Measurements from ENCODE around the gene HCAR2. TPM values are rescaled to one million over a fixed set of nuclear protein-coding genes. Genes with fewer than 3 reads are reported as not detected.
A peak's percentile ranks its signal among the peaks of the same experiment; 100 is the strongest.
"Not testable (repeated sequence)": the region's sequence is repeated elsewhere in the genome, so short reads cannot be mapped to it uniquely, and the experiment has no call there.

The HCAR2 gene
- total RNA-seq, 1 donor from 2014 or later = not detected

GRCh38 chr12:122661938-122662337 lies 41.2 kb downstream of the HCAR2 start:
- H3K4me3 Mint-ChIP-seq = no peak overlapping the region
- no peak overlapping the region for H3K27ac Mint-ChIP-seq (ENCODE audit: unreplicated experiment)
- no peaks in the 10 kb centered on the region for H3K27me3 Mint-ChIP-seq (ENCODE audit: low read depth)
- no peaks in the 10 kb centered on the region for H3K36me3 Mint-ChIP-seq (ENCODE audit: low read depth)
- TF ChIP-seq CTCF (conservative IDR thresholded peaks at IDR 0.05) = no peak
- DNase-seq (ENCODE audit: low read depth, low spot score) = no peak
- no peaks in the 10 kb centered on the region for H3K9me3 Mint-ChIP-seq
- no peaks in the 10 kb centered on the region for H3K4me1 Mint-ChIP-seq

- DNase-seq (ENCODE audit: low read depth, low spot score) = no peak
- TF ChIP-seq CTCF (conservative IDR thresholded peaks at IDR 0.05) = no peak
- Mint-ChIP-seq H3K27me3 (ENCODE audit: low read depth) (no peaks in the 10 kb centered on the region), H3K4me3 (no peak overlapping the region), H3K36me3 (ENCODE audit: low read depth) (no peaks in the 10 kb centered on the region), H3K4me1 (no peaks in the 10 kb centered on the region), H3K9me3 (no peaks in the 10 kb centered on the region), H3K27ac (ENCODE audit: unreplicated experiment) (no peak overlapping the region)
These were observed 41.9 kb downstream of the HCAR2 start for GRCh38 chr12:122661246-122661645.

- H3K4me1 Mint-ChIP-seq = no peaks in the 10 kb centered on the region
- DNase-seq (ENCODE audit: low read depth, low spot score) = no peak
- peak overlapping the region; percentile 27 for H3K27ac Mint-ChIP-seq (ENCODE audit: unreplicated experiment)
- H3K4me3 Mint-ChIP-seq = no peak overlapping the region
- H3K27me3 Mint-ChIP-seq (ENCODE audit: low read depth) = no peaks in the 10 kb centered on the region
- no peaks in the 10 kb centered on the region for H3K9me3 Mint-ChIP-seq
- TF ChIP-seq CTCF (conservative IDR thresholded peaks at IDR 0.05) = no peak
- no peaks in the 10 kb centered on the region for H3K36me3 Mint-ChIP-seq (ENCODE audit: low read depth)
These were observed 43.6 kb downstream of the HCAR2 start for GRCh38 chr12:122659579-122659978.

GRCh38 chr12:122656298-122656697 lies 46.9 kb downstream of the HCAR2 start:
- DNase-seq (ENCODE audit: low read depth, low spot score) = no peak
- Mint-ChIP-seq H3K27me3 (ENCODE audit: low read depth) (no peaks in the 10 kb centered on the region), H3K4me1 (no peaks in the 10 kb centered on the region), H3K4me3 (no peak overlapping the region), H3K36me3 (ENCODE audit: low read depth) (no peaks in the 10 kb centered on the region), H3K9me3 (no peaks in the 10 kb centered on the region), H3K27ac (ENCODE audit: unreplicated experiment) (no peak overlapping the region)
- TF ChIP-seq CTCF (conservative IDR thresholded peaks at IDR 0.05) = no peak

- not testable (repeated sequence) for H3K36me3 Mint-ChIP-seq (ENCODE audit: low read depth); H3K9me3 Mint-ChIP-seq; DNase-seq (ENCODE audit: low read depth, low spot score); H3K4me1 Mint-ChIP-seq; H3K27me3 Mint-ChIP-seq (ENCODE audit: low read depth); H3K27ac Mint-ChIP-seq (ENCODE audit: unreplicated experiment); H3K4me3 Mint-ChIP-seq
These were observed 49.9 kb downstream of the HCAR2 start for GRCh38 chr12:122653291-122653690.

- Mint-ChIP-seq H3K36me3 (ENCODE audit: low read depth) (no peaks in the 10 kb centered on the region), H3K27me3 (ENCODE audit: low read depth) (no peaks in the 10 kb centered on the region), H3K27ac (ENCODE audit: unreplicated experiment) (no peak overlapping the region), H3K9me3 (no peaks in the 10 kb centered on the region), H3K4me1 (no peaks in the 10 kb centered on the region), H3K4me3 (no peak overlapping the region)
- no peak for DNase-seq (ENCODE audit: low read depth, low spot score)
- no peak for TF ChIP-seq CTCF (conservative IDR thresholded peaks at IDR 0.05)
These were observed 51.5 kb downstream of the HCAR2 start for GRCh38 chr12:122651520-122652224.

Other genes starting within 250 kb of the HCAR2 start
- 32.4 and 34.0 TPM in 2 replicates for gene ZCCHC8, start 202.4 kb downstream of the HCAR2 start, total RNA-seq
- 107 TPM in 2 replicates for gene RSRC2, start 176.4 kb downstream of the HCAR2 start, total RNA-seq
- 111 and 122 TPM in 2 replicates for gene KNTC1, start 176.1 kb downstream of the HCAR2 start, total RNA-seq
- not detected in 2 replicates for gene HCAR3, start 13.5 kb upstream of the HCAR2 start, total RNA-seq
- gene HCAR1, start 27.5 kb upstream of the HCAR2 start, total RNA-seq = not detected in 2 replicates
- 67.0 and 72.5 TPM in 2 replicates for gene DENR, start 49.5 kb upstream of the HCAR2 start, total RNA-seq
- 0.96 and 1.5 TPM in 2 replicates for gene CCDC62, start 71.2 kb upstream of the HCAR2 start, total RNA-seq
- gene HIP1R, start 132.1 kb upstream of the HCAR2 start, total RNA-seq = 20.7 and 23.2 TPM in 2 replicates
- 40.9 and 41.5 TPM in 2 replicates for gene VPS37B, start 192.8 kb upstream of the HCAR2 start, total RNA-seq

All from neural crest cell (in vitro differentiated cells).